Mucosa of descending colon (tissue), 3 donors: Measurements from ENCODE around the gene ANKRD6. TPM values are rescaled to one million over a fixed set of nuclear protein-coding genes. Genes with fewer than 3 reads are reported as not detected.

Experiments
- ATAC-seq: fragments of 200-7000 bp; cut with Tn5 transposase; one replicate; pipeline ENCODE4 v1.9.1; 2020; ENCODE audit warnings: mild to moderate bottlenecking, moderate library complexity
- DNase-seq, 3 donors: peaks; one replicate each; pipeline ENCODE4 v3.0.0-alpha.2; 2020
- H3K36me3 ChIP-seq: fragments of 200-600 bp; one replicate; pipeline ENCODE4 v1.8.0; 2021; ENCODE audit warnings: low read depth, mild to moderate bottlenecking
- H3K4me1 ChIP-seq: fragments of 200-600 bp; one replicate; pipeline ENCODE4 v1.8.0; 2021; ENCODE audit warnings: low read depth, mild to moderate bottlenecking
- H3K4me3 ChIP-seq: fragments of 200-600 bp; one replicate; pipeline ENCODE4 v1.8.0; 2021; ENCODE audit warnings: mild to moderate bottlenecking
- H3K9me3 ChIP-seq: fragments of 200-600 bp; one replicate; pipeline ENCODE4 v1.8.0; 2021; ENCODE audit warnings: mild to moderate bottlenecking
- CTCF ChIP-seq: fragments of 200-600 bp; IDR thresholded peaks from one replicate; pipeline ENCODE4 v1.8.0; 2022; ENCODE audit warnings: antibody characterized with exemption, mild to moderate bottlenecking
- intact Hi-C, 2 donors: fragments of 100-400 bp; cut with DNase I in 1 of 2; cut with micrococcal nuclease in 1 of 2; formaldehyde crosslinking; loops; one replicate each; pipeline versions ENCODE4 v1.11.0 to v1.11.1; 2022; cut with DNase I, micrococcal nuclease
- total RNA-seq, 3 donors: library from RNA; stranded (reverse); fragmentation: NEBNext Ultra II Directional in 2 of 3; extraction: Animal tissue kit (Norgen Biotek cat#: 25700) in 2 of 3; gene quantifications; one replicate each; pipeline versions ENCODE4 v1.2.1 to v1.2.4, GENCODE V29; 2021 to 2023
- donor health status: DM: no; HTN: no; CAD: no; lungs with moderate emphysema.
- donor health status: DM: no; HTN: no; CAD: no.
- donor health status: DM: no; HTN: yes; CAD: no.

ANKRD6 gene
- total RNA-seq, 3 donors from 2014 or later: 1.8 to 10.9 (median 2.8) TPM

- Histone ChIP-seq H3K9me3 (no peaks in the 10 kb centered on the region), H3K4me1 (no peaks in the 10 kb centered on the region), H3K36me3 (no peaks in the 10 kb centered on the region), H3K4me3 (no peak overlapping the region)
- DNase-seq (no peak), ATAC-seq (no peak)
- TF ChIP-seq CTCF: no peak
- intact Hi-C loops: no loop called here
Measured at GRCh38 chr6:89485320-89485719, 52.4 kb downstream of the ANKRD6 start.

- ATAC-seq: no peak
- no peak for TF ChIP-seq CTCF
- H3K36me3 ChIP-seq: no peaks in the 10 kb centered on the region
- H3K4me3 ChIP-seq: no peak overlapping the region
- H3K4me1 ChIP-seq: no peaks in the 10 kb centered on the region
- no peak for DNase-seq
- H3K9me3 ChIP-seq: no peaks in the 10 kb centered on the region
- intact Hi-C loops: no loop called here
Measured at GRCh38 chr6:89487864-89488263, 54.9 kb downstream of the ANKRD6 start.

- intact Hi-C loops: no loop called here
- H3K4me3 ChIP-seq: no peak overlapping the region
- H3K36me3 ChIP-seq: no peaks in the 10 kb centered on the region
- H3K9me3 ChIP-seq: no peaks in the 10 kb centered on the region
- ATAC-seq (no peak), DNase-seq (no peak)
- no peaks in the 10 kb centered on the region for H3K4me1 ChIP-seq
- TF ChIP-seq CTCF: no peak
Measured at GRCh38 chr6:89488438-89488837, 55.5 kb downstream of the ANKRD6 start.

GRCh38 chr6:89489078-89489477 is 56.1 kb downstream of the ANKRD6 start:
- TF ChIP-seq CTCF: no peak
- Histone ChIP-seq H3K4me1 (no peaks in the 10 kb centered on the region), H3K9me3 (no peaks in the 10 kb centered on the region), H3K4me3 (no peak overlapping the region), H3K36me3 (no peaks in the 10 kb centered on the region)
- intact Hi-C loops: no loop called here
- ATAC-seq: no peak
- DNase-seq: no peak

- intact Hi-C loops: no loop called here
- Histone ChIP-seq H3K9me3 (no peaks in the 10 kb centered on the region), H3K4me3 (no peak overlapping the region), H3K4me1 (no peaks in the 10 kb centered on the region), H3K36me3 (no peaks in the 10 kb centered on the region)
- DNase-seq (no peak), ATAC-seq (no peak)
- TF ChIP-seq CTCF: no peak
Measured at GRCh38 chr6:89492025-89492640, 59.2 kb downstream of the ANKRD6 start.
